Measurements from ENCODE around the gene SCN5A.

DNA sequence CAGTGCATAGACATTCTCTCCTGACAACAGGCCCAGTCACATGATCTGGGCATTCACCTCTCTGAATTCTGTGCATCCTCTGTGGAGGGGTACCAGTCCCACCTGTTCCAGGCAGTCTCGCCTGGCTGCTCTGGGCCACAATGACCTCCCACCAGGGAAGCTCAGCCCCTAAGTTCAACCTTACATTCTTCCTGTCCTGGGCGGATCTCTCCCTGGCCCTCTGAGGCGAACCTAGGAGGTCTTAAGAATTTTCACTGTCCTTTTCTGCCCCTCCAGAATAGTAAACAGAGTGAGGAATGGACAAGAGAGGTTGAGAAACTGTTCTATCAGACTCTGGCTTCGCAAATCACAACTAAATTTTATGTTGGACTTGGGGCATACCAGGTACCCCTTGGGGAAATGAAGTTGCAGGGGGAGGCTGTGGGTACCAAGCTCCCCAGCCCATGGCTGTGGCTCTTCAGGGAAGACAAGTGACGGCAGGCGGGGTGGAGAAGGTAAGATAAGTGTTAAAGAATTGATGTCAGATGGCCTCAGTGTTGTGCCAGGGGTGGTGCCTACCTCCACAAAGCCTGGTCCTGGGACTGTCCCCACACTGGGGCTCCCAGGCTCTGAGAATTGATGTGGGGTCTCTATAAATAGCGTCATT is 5.3 kb downstream of the SCN5A start:
- TF ChIP-seq, protein P1, sequence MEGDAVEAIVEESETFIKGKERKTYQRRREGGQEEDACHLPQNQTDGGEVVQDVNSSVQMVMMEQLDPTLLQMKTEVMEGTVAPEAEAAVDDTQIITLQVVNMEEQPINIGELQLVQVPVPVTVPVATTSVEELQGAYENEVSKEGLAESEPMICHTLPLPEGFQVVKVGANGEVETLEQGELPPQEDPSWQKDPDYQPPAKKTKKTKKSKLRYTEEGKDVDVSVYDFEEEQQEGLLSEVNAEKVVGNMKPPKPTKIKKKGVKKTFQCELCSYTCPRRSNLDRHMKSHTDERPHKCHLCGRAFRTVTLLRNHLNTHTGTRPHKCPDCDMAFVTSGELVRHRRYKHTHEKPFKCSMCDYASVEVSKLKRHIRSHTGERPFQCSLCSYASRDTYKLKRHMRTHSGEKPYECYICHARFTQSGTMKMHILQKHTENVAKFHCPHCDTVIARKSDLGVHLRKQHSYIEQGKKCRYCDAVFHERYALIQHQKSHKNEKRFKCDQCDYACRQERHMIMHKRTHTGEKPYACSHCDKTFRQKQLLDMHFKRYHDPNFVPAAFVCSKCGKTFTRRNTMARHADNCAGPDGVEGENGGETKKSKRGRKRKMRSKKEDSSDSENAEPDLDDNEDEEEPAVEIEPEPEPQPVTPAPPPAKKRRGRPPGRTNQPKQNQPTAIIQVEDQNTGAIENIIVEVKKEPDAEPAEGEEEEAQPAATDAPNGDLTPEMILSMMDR (optimal IDR thresholded peaks at IDR 0.05 in 1 of 3, IDR thresholded peaks at IDR 0.05 in 1 of 3, conservative IDR thresholded peaks at IDR 0.05 in 1 of 3; ENCODE audit: extremely low read depth in 1 of 3, insufficient read depth in 2 of 3, low read length in 3 of 3) = no peak
- no peak for TF ChIP-seq EZH2 (IDR thresholded peaks at IDR 0.05; ENCODE audit: low read length)
